Neural progenitor cell (in vitro differentiated cells): Measurements from ENCODE around the gene NAA16. TPM values are rescaled to one million over a fixed set of nuclear protein-coding genes. Genes with fewer than 3 reads are reported as not detected.

Source experiments
- DNase-seq: peaks from one replicate; pipeline ENCODE4 v3.0.0-alpha.2; 2016; ENCODE audit warnings: low spot score
- H2AFZ ChIP-seq: fragments of 200-600 bp; sonication (generic); replicated peaks from 2 replicates; pipeline ENCODE4 v1.6.1; 2016; ENCODE audit warnings: antibody characterized with exemption
- H3F3A ChIP-seq: fragments of 200-600 bp; sonication (generic); 2 replicates; pipeline ENCODE4 v1.6.1; 2016; ENCODE audit warnings: antibody characterized with exemption, low read depth
- H3K27ac ChIP-seq: fragments of 200-600 bp; sonication (generic); 2 replicates; pipeline ENCODE4 v1.5.1; 2016; ENCODE audit warnings: mild to moderate bottlenecking
- H3K27me3 ChIP-seq: fragments of 200-600 bp; sonication (generic); 2 replicates; pipeline ENCODE4 v1.6.1; 2016; ENCODE audit warnings: mild to moderate bottlenecking, moderate library complexity
- H3K36me3 ChIP-seq: fragments of 200-600 bp; sonication (generic); 2 replicates; pipeline ENCODE4 v1.5.1; 2016
- H3K4me1 ChIP-seq: fragments of 200-600 bp; sonication (generic); 2 replicates; pipeline ENCODE4 v1.6.1; 2016; ENCODE audit warnings: mixed run types
- H3K4me2 ChIP-seq: fragments of 200-600 bp; sonication (generic); 2 replicates; pipeline ENCODE4 v1.6.1; 2016
- H3K4me3 ChIP-seq: fragments of 200-600 bp; sonication (generic); 2 replicates; pipeline ENCODE4 v1.5.1; 2016
- H3K79me2 ChIP-seq: fragments of 200-600 bp; sonication (generic); 2 replicates; pipeline ENCODE4 v1.6.1; 2016; ENCODE audit warnings: low read depth
- H3K9ac ChIP-seq: fragments of 200-600 bp; sonication (generic); 2 replicates; pipeline ENCODE4 v1.6.1; 2016
- H3K9me3 ChIP-seq: fragments of 200-600 bp; sonication (generic); 2 replicates; pipeline ENCODE4 v1.5.1; 2016; ENCODE audit warnings: low read depth
- H4K20me1 ChIP-seq: fragments of 200-600 bp; sonication (generic); 2 replicates; pipeline ENCODE4 v1.6.1; 2016; ENCODE audit warnings: low read depth
- H3K27ac Mint-ChIP-seq: 3 replicates; pipeline ENCODE4 v1.8.0; 2021; ENCODE audit warnings: mixed read lengths
- H3K27me3 Mint-ChIP-seq: 2 replicates; pipeline ENCODE4 v1.8.0; 2022; ENCODE audit warnings: low read depth, mild to moderate bottlenecking, inconsistent platforms, moderate library complexity, mixed read lengths; ENCODE audit not compliant: insufficient read depth
- H3K36me3 Mint-ChIP-seq: 3 replicates; pipeline ENCODE4 v1.8.0; 2021; ENCODE audit warnings: mixed read lengths
- H3K4me1 Mint-ChIP-seq: 3 replicates; pipeline ENCODE4 v1.8.0; 2021; ENCODE audit warnings: mixed read lengths
- H3K4me3 Mint-ChIP-seq: 3 replicates; pipeline ENCODE4 v1.8.0; 2021; ENCODE audit warnings: mild to moderate bottlenecking, moderate library complexity, mixed read lengths
- H3K9me3 Mint-ChIP-seq: 3 replicates; pipeline ENCODE4 v1.8.0; 2020; ENCODE audit warnings: mixed read lengths
- EZH2 ChIP-seq: fragments of 200-600 bp; sonication (generic); IDR thresholded peaks from 2 replicates; pipeline ENCODE4 v1.6.1; 2017; ENCODE audit warnings: antibody characterized with exemption, mild to moderate bottlenecking, moderate library complexity
- EZH2phosphoT487 ChIP-seq: fragments of 200-600 bp; sonication (generic); IDR thresholded peaks from 2 replicates; pipeline ENCODE4 v1.6.1; 2017; ENCODE audit warnings: antibody characterized with exemption
- total RNA-seq: library from RNA; depleted of rRNA; stranded (reverse); fragments of >200 nt; gene quantifications from 2 replicates; pipeline ENCODE4 v1.2.3, GENCODE V29; 2015; ENCODE audit warnings: low replicate concordance
- TF ChIP-seq, protein P1 (sequence below): fragments of 200-600 bp; sonication (generic); IDR thresholded peaks from 2 replicates; pipeline ENCODE4 v1.5.1; 2017; ENCODE audit warnings: antibody characterized with exemption, mild to moderate bottlenecking

NAA16 gene
- total RNA-seq, 1 donor from 2014 or later: 45.3 TPM

DNA sequence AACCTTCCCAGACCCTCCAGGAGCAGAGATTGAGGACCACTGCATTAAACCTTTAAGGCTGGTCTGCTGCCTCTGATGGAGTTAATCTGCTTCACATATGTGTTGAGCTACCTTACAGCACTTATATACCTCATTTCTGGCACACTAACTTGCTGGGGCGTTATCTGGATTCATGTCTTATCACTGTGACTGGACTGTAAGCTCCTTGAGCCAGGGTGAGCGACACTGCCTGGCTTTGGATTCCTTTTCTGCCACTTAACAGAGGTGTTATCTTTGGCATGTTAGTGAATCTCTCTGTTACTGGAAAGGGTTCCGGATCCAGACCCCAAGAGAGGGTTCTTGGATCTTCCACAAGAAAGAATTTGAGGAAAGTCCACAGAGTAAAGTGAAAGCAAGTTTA lies 76.5 kb downstream of the NAA16 start:
- no peak overlapping the region for H3K27ac Mint-ChIP-seq
- Histone ChIP-seq H3F3A (no peaks in the 10 kb centered on the region), H3K4me1 (no peaks in the 10 kb centered on the region), H2AFZ (no peak overlapping the region), H4K20me1 (no peaks in the 10 kb centered on the region), H3K4me3 (no peak overlapping the region), H3K9ac (no peak overlapping the region), H3K27me3 (no peaks in the 10 kb centered on the region), H3K4me2 (no peak overlapping the region), H3K9me3 (no peaks in the 10 kb centered on the region), H3K36me3 (no peaks in the 10 kb centered on the region), H3K27ac (no peak overlapping the region), H3K79me2 (no peaks in the 10 kb centered on the region)
- no peak for DNase-seq
- H3K4me3 Mint-ChIP-seq: no peak overlapping the region
- H3K9me3 Mint-ChIP-seq: no peaks in the 10 kb centered on the region
- H3K4me1 Mint-ChIP-seq: no peaks in the 10 kb centered on the region
- TF ChIP-seq, protein P1, sequence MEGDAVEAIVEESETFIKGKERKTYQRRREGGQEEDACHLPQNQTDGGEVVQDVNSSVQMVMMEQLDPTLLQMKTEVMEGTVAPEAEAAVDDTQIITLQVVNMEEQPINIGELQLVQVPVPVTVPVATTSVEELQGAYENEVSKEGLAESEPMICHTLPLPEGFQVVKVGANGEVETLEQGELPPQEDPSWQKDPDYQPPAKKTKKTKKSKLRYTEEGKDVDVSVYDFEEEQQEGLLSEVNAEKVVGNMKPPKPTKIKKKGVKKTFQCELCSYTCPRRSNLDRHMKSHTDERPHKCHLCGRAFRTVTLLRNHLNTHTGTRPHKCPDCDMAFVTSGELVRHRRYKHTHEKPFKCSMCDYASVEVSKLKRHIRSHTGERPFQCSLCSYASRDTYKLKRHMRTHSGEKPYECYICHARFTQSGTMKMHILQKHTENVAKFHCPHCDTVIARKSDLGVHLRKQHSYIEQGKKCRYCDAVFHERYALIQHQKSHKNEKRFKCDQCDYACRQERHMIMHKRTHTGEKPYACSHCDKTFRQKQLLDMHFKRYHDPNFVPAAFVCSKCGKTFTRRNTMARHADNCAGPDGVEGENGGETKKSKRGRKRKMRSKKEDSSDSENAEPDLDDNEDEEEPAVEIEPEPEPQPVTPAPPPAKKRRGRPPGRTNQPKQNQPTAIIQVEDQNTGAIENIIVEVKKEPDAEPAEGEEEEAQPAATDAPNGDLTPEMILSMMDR: no peak
- no peak for TF ChIP-seq EZH2phosphoT487
- TF ChIP-seq EZH2: no peak
- H3K27me3 Mint-ChIP-seq: peaks cover 4% of the 10 kb centered on the region
- H3K36me3 Mint-ChIP-seq: no peaks in the 10 kb centered on the region

- Histone ChIP-seq H3K79me2 (no peaks in the 10 kb centered on the region), H3K9ac (no peak overlapping the region), H4K20me1 (no peaks in the 10 kb centered on the region), H2AFZ (no peak overlapping the region), H3K9me3 (no peaks in the 10 kb centered on the region), H3K4me2 (no peak overlapping the region), H3K4me3 (no peak overlapping the region), H3K36me3 (no peaks in the 10 kb centered on the region), H3K27me3 (no peaks in the 10 kb centered on the region), H3K27ac (no peak overlapping the region), H3F3A (no peaks in the 10 kb centered on the region), H3K4me1 (no peaks in the 10 kb centered on the region)
- Mint-ChIP-seq H3K4me3 (no peak overlapping the region), H3K27me3 (peaks cover 4% of the 10 kb centered on the region), H3K4me1 (no peaks in the 10 kb centered on the region), H3K9me3 (no peaks in the 10 kb centered on the region), H3K27ac (no peak overlapping the region), H3K36me3 (no peaks in the 10 kb centered on the region)
- TF ChIP-seq EZH2 (no peak), EZH2phosphoT487 (no peak)
- TF ChIP-seq, protein P1: no peak
- DNase-seq: no peak
Observed at GRCh38 chr13:41388143-41388881, 77.2 kb downstream of the NAA16 start.

GRCh38 chr13:41389580-41389979 lies 78.5 kb downstream of the NAA16 start:
- H3K36me3 Mint-ChIP-seq: no peaks in the 10 kb centered on the region
- Histone ChIP-seq H3K4me3 (no peak overlapping the region), H3K27me3 (no peaks in the 10 kb centered on the region), H3K4me2 (no peak overlapping the region), H3K79me2 (no peaks in the 10 kb centered on the region), H3K9me3 (no peaks in the 10 kb centered on the region), H4K20me1 (no peaks in the 10 kb centered on the region), H3K9ac (no peak overlapping the region), H3K4me1 (no peaks in the 10 kb centered on the region), H2AFZ (no peak overlapping the region), H3K36me3 (no peaks in the 10 kb centered on the region), H3F3A (no peaks in the 10 kb centered on the region), H3K27ac (no peak overlapping the region)
- no peak for TF ChIP-seq EZH2phosphoT487
- no peak for TF ChIP-seq EZH2
- TF ChIP-seq, protein P1: no peak
- no peak for DNase-seq
- H3K4me1 Mint-ChIP-seq: no peaks in the 10 kb centered on the region
- peaks cover 4% of the 10 kb centered on the region for H3K27me3 Mint-ChIP-seq
- no peak overlapping the region for H3K4me3 Mint-ChIP-seq
- H3K9me3 Mint-ChIP-seq: peaks cover 3% of the 10 kb centered on the region
- H3K27ac Mint-ChIP-seq: no peak overlapping the region
